NCI-H2227 (cell line): ENCODE data around the gene KAT6B.
"Not testable (repeated sequence)": the region's sequence is repeated elsewhere in the genome, so short reads cannot be mapped to it uniquely, and the experiment has no call there.

Experiments
- DNase-seq: peaks from one replicate; lab custom pipeline; 2025; ENCODE audit not compliant: unreplicated experiment; lab: John Stamatoyannopoulos, UW

KAT6B gene

DNA sequence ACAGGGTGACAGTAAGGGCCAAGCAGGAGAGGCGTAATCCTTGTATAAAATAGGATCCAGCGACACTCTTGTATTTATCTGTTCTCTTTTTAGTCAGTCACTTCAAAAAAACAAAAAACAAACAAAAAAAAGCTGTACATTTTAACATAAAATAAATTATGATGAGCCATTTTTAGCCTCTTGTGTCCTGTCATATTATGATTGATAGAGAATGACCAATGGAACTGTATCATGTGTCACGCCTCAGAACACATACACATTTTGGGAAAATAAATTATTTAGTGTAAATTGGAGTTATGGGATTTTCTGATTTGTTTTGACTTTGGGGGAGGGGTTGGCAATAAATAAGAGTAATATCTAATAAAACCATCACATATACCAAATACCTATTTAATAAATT is 205.7 kb downstream of the KAT6B start:
- DNase-seq: no peak

DNA sequence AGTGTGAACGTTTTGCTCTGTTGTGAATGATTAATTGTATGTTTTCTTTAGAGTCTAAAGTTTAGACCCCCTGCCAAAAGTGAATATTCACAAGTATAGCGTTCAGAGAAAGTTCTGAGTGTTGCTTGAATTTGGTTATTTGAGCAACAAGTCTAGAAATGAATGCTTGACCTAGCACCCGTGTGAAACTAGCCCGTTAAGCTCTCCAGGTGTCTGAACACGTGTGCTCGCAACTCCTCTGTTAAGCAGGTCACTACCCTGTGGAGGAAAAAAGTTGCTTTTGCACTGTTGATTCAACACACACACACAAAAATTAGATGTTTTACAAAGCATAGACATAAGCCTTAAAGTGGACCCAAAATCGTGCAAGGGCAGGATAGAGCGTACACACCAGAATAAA is 206.4 kb downstream of the KAT6B start:
- DNase-seq: no peak

DNA sequence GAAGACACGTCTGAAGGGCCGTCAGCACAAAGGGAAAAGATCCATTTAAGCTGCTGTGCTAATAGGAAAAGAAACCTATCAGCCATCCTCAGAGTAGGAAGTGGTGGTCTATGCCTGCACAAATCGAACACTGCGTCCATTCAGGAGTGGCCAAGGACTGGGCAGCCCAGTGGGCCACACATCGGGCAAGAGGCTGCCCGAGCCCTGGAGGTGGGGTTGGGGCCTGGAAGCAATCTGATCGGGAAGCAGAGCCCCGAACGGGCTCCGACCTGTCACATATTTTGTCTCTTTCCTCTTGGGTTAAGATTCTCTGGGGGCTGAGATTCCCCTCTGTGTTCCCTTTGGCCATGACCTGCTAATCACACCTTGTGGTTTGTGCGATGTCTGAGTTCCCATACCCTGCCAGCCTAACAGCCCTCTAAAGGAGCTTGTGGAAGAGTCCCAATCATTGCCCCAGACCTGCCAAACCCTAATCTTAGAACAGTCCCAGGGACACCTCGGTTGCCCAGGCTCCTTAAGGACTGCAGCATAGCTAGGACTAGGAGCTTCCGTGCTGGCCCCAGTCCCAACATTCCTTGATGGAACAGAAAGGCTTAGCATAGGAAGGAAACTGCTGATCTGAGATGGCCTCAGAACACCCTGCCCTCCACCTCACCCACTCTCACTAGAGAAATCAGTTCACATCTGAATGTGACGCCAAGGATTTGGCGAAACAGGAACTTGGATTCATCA is 207.2 kb downstream of the KAT6B start:
- no peak for DNase-seq

DNA sequence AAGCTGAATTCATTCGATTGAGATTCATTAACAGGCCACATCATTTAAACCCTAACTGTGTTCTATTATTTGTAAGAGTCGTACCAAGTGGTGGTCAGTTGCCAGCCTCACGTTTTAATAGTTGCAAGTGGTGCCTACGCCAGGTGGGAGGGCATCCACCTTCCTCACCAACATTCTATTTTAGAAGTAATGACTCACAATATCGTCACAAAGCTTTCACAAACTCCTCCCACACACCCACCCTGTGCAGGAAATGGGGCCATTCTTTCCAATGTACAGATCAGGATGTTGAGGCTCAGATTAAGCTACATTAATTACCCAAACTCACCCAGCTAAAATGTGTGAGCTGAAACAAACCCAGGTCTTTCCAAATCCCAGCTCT is 207.7 kb downstream of the KAT6B start:
- DNase-seq: no peak

DNA sequence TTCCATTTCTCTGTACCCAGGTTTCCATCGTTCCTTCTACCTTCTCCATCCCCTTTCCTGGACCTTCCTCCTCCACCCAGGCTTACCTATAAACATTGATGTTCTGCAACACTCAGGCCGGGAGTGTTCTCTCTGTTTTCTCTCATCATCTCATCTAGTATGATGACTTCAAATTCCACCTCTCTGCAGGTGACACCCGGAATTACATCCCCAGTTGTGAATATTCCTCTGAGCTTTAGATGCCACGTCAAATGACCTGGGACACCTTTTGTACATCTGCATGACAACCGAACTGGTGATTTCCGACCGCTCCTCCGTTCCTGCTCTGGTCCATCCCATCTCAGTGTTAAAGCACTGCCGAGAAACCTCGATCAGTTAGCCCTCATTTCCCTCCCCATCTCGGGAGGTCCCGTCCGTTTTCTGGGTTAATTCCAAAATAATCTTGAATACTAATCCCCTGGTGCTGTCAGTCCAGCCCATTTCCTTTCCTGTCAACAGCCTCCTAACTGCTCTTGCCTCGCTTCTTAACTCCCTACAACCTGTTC is 208.4 kb downstream of the KAT6B start:
- DNase-seq: no peak

DNA sequence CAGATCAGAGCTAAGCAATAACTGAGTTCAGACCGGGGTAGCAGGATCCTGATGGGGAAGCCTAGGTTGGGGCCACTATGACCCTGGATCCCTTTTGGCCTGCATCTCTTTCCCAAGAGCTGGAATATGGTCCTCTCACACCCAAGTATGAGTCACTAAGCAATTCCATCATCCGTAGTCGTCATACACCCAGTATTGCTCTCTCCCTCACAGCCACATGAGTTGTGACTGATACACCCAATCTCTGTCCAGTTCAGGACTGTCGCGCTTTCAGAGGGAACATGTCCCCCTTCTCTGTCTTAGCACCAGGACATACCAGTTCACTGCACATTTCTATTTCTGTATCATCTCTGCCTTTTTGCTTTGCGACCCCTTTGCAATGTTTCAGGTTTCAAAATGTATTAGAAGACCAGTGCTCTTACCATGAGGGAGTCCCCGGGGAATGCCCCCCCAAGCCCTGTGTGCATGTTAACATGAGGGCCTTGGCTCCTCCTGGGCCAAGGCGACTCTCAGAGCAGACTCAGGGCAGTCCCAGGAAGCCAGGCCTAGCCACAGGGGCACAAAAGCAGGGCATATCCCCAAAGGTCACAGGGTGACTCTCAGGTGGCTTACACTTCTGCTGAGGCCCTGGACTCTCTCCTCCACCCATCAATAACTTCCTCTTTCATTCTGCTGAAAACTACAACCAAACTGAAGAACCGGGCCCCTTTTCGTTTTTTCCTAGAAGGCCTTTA is 209.7 kb downstream of the KAT6B start:
- no peak for DNase-seq

DNA sequence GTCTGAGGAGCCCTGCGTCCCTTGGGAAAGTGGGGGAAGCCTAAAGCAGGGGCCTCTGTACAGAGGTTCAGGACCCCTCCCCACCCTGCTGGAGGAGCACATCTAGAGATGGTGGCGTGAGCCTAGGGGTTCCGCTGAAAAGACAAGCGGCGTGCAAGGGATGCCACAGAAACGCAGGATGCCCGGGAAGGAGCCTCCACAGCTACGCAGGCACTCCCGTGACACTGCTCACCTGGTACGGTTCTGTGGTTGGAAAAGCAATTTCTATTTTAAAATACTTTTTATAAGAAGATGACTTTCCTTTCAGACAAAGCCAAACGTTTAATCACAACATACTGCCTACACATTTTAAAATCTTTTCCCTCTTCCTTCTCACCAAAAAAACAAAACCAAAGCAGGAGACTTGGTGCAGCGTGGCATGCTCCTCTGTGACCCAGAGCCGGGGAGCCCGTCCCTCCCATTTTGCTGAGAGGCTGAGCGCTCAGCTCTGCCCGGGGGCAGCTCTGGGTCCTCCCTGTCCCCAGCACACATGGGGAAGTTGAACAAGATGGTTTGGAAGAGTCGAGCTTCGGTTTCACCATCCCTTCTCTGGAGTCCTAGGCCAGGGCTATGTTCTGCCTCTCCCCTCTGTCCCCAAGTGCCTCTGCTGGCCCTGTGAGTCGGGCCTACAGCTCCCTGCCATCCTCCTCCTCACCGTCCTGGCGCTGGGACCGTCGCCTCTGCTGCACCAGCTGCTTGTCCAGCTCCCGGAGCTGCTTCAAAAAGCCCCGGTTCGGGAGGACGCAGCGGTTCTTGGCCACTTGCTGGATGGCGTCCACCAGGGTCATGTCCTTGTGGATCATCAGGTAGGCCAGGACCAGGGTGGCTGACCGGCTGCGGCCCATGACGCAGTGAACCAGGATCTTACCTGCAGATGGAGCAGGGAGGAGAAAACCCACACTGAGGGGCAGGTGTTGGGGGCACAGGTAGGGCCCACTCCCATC is 211.1 kb downstream of the KAT6B start:
- no peak for DNase-seq

DNA sequence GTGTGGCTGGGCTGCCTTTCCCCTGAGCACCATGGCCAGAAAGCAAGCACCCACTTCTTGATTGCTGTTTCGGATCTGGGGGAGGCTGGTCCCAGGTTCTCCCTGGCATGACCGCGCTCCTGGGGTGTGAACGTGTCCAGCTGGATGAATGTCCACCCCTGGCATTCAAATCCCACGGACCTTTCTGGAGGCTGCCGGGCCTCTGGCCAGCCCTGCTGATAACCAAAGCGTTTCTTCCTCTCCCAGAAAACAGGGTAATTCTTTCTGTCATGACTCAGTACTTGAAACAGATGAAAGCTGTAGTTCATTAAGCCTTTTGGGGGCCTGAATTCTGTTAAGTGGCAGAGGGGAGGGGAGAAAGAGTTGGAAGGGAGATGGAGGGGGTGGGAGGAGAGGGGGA is 211.9 kb downstream of the KAT6B start:
- no peak for DNase-seq

DNA sequence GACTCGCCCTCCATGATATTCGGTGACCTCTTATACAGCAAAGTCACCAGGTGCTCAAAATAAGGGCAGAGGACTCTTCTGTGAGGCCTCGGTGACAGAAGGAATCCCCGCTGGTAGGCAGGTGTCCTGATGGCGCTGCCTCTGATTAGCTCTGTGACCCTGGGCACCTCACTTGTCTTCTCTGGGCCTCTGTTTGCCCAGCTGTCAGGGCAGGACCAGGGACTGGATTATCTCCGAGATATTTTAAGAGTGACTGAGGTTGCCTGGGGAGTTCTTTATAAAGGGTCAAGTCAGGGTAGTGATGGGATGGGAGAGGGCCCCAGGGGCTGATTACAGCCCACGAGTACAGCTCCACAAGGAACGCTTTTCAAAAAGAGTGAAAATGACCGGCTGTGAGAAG is 214.2 kb downstream of the KAT6B start:
- no peak for DNase-seq

DNA sequence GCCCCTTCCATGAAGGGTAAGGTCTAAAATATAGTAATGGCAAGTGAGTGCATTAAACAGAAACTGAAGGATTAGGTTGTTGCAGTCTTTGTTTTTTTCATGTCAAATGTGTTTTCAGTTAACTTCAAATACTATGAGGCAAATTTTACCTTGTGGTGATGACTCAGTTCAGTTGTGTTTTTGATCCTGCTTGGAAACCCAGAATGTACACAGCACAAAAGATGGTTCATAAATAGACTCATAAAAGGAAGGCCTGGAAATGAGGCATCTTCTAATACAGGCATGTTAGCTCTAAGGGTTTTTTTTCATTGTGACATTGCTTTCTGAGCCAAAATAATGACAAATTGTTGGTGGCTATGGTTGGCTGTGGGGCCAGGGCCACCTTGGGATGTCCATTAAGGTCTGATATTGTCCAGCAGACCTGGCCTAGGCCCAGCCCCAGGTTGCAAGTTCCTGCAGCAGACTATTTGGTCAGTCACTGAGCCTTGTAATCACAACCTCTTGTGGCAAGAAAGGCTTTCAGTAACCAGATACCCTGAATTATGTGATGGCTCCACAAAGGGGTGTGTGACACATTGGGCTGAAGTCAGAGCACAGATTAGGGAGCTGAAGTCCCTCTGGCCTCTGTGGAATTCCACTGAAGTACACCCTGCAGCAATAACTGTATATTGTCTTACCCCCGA is 216.0 kb downstream of the KAT6B start:
- DNase-seq: no peak

DNA sequence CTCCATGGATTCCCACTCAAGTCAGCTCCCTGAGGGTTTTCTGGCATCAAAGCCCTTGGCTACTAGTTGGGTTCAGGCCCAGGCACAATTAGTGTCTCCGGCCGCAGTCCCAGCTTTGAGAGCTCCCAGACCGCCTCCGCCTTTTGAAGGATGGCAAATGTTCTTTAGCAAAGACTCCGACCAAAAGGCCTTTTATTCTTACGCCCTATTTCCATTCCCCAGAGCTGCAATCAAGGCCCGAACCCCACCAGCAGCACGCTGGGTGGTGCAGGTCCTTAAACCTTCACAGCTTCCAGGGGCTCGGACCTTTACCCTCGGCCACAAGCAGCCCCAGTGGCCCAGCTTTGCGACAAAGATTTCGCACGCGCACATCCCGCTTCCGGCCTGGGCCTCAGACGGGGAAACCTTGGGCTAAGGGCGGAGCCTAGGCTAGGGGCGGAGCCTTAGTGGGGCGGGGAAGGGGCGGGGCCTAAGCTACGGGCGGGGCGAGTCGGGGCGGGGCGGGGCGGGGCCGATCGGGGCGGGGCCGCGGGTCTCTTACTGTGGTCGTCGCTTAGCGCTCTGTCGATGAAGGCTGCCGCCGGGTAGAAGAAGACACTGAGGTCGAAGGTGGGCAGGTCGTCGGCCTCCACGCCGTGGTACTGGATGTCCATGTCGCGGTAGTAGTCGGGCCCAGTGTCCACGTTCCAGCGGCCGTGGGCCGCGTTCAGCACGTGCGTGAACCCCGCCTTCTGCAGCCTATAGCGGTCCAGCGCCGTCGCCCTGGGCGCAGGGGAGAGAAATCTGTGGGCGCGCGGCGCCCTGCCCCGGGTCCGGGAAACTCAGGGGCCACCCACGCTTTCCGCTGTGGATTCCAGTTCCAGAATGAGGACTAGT is 217.1 kb downstream of the KAT6B start:
- no peak for DNase-seq

DNA sequence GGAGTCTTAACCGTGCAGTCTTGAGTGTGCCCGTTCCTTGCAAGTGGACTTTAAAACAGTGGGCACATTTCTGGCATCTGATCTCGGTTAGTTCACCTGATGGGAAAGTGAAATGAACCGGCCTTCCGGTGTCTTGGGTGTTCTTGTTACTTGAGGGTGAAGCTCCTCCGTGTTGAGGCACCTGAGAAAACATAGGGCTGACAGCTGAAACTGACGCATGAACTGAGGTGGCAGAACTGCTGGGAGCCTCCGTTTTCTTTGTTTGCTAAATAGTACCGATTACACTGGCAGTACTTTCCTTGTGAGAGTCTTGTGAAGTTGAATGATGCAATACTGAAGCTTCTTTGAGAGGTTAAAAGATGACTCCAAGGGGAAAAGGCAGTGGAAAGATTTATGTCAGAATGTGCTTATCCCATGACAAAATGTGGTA is 222.3 kb downstream of the KAT6B start:
- DNase-seq: no peak

DNA sequence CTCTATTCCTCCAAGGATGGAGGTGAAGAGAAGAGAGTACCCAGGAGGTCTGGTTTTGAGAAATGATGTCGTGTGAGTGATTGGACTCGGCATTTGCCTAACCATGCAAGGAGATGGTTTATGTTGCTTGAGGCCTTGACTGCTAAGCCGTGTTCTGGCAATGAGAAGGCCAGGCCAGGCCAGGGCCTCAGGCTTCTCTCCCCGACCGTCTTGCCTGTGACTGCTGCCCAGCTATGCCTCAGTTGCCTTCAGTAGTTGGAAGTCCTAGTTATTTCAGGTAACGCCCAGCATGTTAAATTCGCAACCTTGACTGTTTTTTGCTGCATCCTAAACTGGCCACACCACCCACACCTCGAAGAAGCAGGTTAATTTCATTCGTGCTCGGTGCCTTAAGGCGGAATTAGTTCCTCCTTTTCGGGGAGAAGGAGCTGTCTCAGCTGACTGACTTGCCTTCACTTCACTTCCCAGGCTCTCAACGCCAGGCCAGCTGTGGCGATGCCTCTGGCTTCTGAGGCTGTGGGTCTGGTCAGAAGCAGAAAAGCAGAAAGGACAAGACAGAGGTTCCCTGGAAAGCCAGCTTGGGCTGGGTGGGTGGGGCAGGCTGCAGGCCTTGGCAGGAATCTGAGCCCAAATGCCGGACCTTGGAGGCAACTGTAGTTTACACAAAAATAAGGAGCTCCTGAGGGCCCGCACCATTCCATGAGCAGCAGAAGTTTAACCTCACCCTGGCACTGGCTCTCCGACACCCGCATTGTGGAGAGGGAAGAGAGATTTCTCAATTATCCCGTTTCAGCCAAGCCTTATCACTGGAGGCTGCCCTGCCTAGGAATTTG is 223.1 kb downstream of the KAT6B start:
- DNase-seq: no peak

DNA sequence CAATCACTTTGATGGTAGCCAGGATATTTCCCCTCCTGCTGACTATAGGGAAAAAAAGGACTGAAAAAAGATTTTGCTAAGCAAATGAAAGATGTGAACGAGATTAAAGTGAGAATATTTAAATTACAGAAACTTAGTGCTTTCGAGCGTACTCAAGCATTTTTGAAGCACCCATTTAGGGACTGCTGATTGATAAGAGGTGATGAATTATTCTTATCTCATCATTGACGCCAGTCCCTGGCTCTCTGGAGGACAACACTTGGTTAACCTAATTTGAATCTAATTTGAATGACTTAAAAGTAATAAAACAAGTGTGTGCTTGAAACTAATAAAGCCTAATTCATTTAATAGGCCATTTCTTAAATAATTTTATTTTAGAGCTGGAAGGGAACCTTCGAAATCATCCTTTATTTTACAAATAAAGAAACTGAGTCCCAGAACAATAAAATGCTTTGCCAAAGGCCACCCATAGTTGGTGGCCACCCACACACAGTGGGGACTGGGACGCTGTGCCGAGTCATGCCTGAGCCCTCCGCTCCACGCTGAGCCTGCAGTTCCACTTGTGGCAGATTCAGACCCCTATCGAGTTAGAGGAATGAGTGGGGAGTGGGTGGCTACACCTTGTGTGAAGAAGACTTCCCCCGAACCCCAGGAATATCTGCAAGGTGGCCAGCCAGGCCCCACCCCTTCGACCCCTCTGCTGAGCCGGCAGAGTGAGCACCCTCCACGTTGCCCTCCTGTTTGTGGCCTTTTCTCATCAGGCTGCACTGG is 223.9 kb downstream of the KAT6B start:
- DNase-seq: no peak

DNA sequence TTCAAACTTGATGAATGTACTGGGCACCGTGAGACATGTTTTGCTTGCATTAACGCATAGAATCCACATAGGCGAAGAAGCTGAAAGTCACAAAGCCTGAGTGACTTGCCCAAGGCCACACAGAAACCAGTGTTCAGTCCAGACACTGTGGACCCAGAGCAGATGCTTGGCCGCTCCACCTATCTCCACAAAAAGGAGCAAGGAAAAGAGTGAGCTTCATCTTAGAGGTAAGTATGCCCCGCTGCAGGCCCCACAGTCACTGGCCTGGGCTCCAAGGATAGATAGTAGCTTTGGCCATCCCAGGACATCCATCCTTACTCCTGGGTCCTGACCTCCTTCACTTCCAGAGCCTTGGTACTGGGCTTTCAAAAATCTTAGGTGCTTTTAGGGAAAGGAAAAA is 224.9 kb downstream of the KAT6B start:
- no peak for DNase-seq

DNA sequence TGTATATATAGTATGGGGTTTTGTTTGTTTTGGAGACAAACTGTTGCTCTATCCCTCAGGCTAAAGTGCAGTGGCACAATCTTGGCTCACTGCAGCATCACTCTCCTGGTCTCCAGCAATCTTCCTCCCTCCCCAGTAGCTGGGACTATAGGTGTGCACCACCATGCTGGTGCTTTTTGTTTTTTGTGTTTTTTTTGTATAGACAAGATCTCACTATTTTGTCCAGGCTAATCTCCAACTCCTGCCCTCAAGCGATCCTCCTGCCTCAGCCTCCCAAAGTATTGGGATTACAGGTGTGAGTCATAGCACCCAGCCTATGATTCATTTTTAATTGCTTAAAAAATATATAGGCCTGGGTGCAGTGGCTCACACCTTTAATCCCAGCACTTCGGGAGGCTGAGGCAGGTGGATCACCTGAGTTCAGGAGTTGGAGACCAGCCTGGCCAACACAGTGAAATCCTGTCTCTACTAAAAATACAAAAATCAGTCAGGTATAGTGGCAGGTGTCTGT is 229.6 kb downstream of the KAT6B start:
- not testable (repeated sequence) for DNase-seq

DNA sequence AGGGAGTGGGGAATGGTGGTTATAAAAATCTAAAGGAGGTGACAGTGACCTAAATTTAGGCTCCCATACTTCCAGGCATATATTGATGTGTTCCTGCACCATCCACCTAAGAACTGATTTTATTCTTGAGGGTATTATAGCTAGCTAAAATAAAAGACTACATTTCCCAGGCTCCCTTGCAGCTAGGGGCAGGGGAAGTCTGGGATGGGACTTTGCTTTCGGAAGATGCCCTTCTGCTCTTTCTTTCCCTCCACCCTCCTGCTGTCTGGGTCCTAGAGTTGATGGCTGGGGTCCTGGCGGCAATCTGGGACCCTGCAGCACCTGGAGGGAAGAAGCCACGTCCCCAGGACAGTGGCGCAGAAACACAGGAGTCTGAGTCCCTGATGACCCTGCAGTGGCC is 231.3 kb downstream of the KAT6B start:
- DNase-seq: no peak

DNA sequence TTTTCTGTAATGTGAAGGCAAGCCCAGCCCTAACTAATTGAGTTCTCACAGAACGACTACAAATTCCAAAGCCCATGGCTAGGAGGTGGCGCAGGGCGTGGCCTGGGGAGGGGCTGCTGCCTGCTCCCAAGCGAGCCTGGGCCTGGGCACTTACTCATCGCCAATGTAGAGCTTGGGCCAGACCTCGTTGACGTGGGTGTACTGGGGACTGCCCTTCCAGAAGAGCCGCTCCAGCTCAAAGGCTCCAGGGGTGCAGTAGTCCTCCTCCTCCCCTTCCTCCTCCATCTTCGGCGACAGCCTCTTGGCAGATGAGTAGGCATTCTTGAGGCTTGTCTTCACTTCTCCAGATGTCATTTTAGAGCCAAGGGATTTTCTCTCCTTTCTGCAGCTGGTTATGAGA is 231.8 kb downstream of the KAT6B start:
- DNase-seq: no peak
